HG02884 (cell line): ENCODE data around the gene FRMD5.

Experiments
- ATAC-seq: cut with Tn5 transposase; IDR thresholded peaks from one replicate; pipeline ENCODE4 v1.9.1; 2021; ENCODE audit warnings: mild to moderate bottlenecking, moderate library complexity; ENCODE audit not compliant: unreplicated experiment

FRMD5 gene

GRCh38 chr15:43901495-43901894 lies 293.6 kb downstream of the FRMD5 start:
- no peak for ATAC-seq

GRCh38 chr15:43900996-43901395 lies 294.1 kb downstream of the FRMD5 start:
- ATAC-seq: no peak

GRCh38 chr15:43899928-43900327 lies 295.1 kb downstream of the FRMD5 start:
- ATAC-seq: no peak

- ATAC-seq: no peak
Measured at GRCh38 chr15:43898891-43899290, 296.2 kb downstream of the FRMD5 start.

GRCh38 chr15:43896543-43896942 lies 298.5 kb downstream of the FRMD5 start:
- no peak for ATAC-seq

- ATAC-seq: no peak
Measured at GRCh38 chr15:43895586-43895985, 299.5 kb downstream of the FRMD5 start.

- ATAC-seq: no peak
Measured at GRCh38 chr15:43893956-43894355, 301.1 kb downstream of the FRMD5 start.

GRCh38 chr15:43889042-43889441 lies 306.0 kb downstream of the FRMD5 start:
- ATAC-seq: no peak

- ATAC-seq: no peak
Measured at GRCh38 chr15:43887901-43888300, 307.2 kb downstream of the FRMD5 start.

GRCh38 chr15:43886558-43886957 lies 308.5 kb downstream of the FRMD5 start:
- ATAC-seq: no peak

- no peak for ATAC-seq
Measured at GRCh38 chr15:43883571-43883970, 311.5 kb downstream of the FRMD5 start.

- ATAC-seq: no peak
Measured at GRCh38 chr15:43881944-43882343, 313.1 kb downstream of the FRMD5 start.

GRCh38 chr15:43881245-43881644 lies 313.8 kb downstream of the FRMD5 start:
- no peak for ATAC-seq

GRCh38 chr15:43880406-43881194 lies 314.5 kb downstream of the FRMD5 start:
- ATAC-seq: no peak

GRCh38 chr15:43879386-43880355 lies 315.4 kb downstream of the FRMD5 start:
- ATAC-seq: no peak

- ATAC-seq: no peak
Measured at GRCh38 chr15:43878446-43878845, 316.6 kb downstream of the FRMD5 start.

GRCh38 chr15:43877371-43877770 lies 317.7 kb downstream of the FRMD5 start:
- no peak for ATAC-seq

- ATAC-seq: no peak
Measured at GRCh38 chr15:43876872-43877271, 318.2 kb downstream of the FRMD5 start.

GRCh38 chr15:43873651-43874050 lies 321.4 kb downstream of the FRMD5 start:
- ATAC-seq: no peak

GRCh38 chr15:43872416-43873020 lies 322.6 kb downstream of the FRMD5 start:
- ATAC-seq: no peak

- no peak for ATAC-seq
Measured at GRCh38 chr15:43871835-43872234, 323.2 kb downstream of the FRMD5 start.
